Endothelial cell of umbilical vein (primary cell): Measurements from ENCODE around the gene NOL12. TPM values are rescaled to one million over a fixed set of nuclear protein-coding genes. Genes with fewer than 3 reads are reported as not detected.

Experiments
- BruUV-seq: library from RNA; stranded (reverse); fragments of 400-500 nt; replicated peaks from 2 replicates; lab custom pipeline; 2021; lab: Mats Ljungman, UMichigan
- CTCF ChIA-PET: fragments of 300-600, 350-600 bp; sonication (Branson Sonifier 250); formaldehyde crosslinking; loops from one replicate; lab custom pipeline; 2021; ENCODE audit warnings: antibody characterized with exemption, inconsistent platforms; lab: Charles Lee
- POLR2A ChIA-PET: fragments of 300-600, 350-600 bp; sonication (Branson Sonifier 250); formaldehyde crosslinking; loops from one replicate; lab custom pipeline; 2021; ENCODE audit warnings: antibody characterized with exemption, inconsistent platforms; lab: Charles Lee
- DNase-seq: peaks from one replicate; pipeline ENCODE4 v3.0.0-alpha.2; 2011; ENCODE audit warnings: low read depth, low spot score
- FAIRE-seq: peaks from 2 replicates; lab custom pipeline; 2011; peaks lifted over from hg19 to GRCh38; lab: Jason Lieb, UNC
- H2AFZ ChIP-seq: 2 replicates; pipeline ENCODE4 v1.6.0; 2012; ENCODE audit warnings: low read depth, low read length, control low read depth, inconsistent platforms
- H3K27ac ChIP-seq: 2 replicates; pipeline ENCODE4 v1.5.1; 2011; ENCODE audit warnings: low read depth, mild to moderate bottlenecking, control low read depth, low read length, moderate library complexity; ENCODE audit not compliant: insufficient read depth
- H3K27me3 ChIP-seq, 2 experiments: 2 replicates each; pipeline versions ENCODE4 v1.6.0 to v1.6.1; 2011; ENCODE audit warnings: low read length in 2 of 2, mixed read lengths in 1 of 2; ENCODE audit not compliant: control insufficient read depth in 2 of 2, insufficient read depth in 2 of 2
- H3K36me3 ChIP-seq, 2 experiments: 2 replicates in 1 of 2; 3 replicates in 1 of 2; pipeline ENCODE4 v1.5.1; 2011; ENCODE audit warnings: low read length in 2 of 2, mild to moderate bottlenecking in 1 of 2, moderate library complexity in 1 of 2; ENCODE audit not compliant: control insufficient read depth in 2 of 2, insufficient read depth in 2 of 2; ENCODE audit errors: extremely low read depth in 1 of 2
- H3K4me1 ChIP-seq: 3 replicates; pipeline ENCODE4 v1.5.1; 2011; ENCODE audit warnings: mild to moderate bottlenecking, low read length; ENCODE audit not compliant: control insufficient read depth, insufficient read depth; ENCODE audit errors: extremely low read depth
- H3K4me2 ChIP-seq: 2 replicates; pipeline ENCODE4 v1.6.1; 2011; ENCODE audit warnings: low read length, control low read depth, mixed read lengths; ENCODE audit not compliant: insufficient read depth
- H3K4me3 ChIP-seq, 3 experiments: fragments of 200-600 bp in 1 of 3; sonication (generic), shearing (Covaris generic) in 1 of 3; replicated peaks in 1 of 3; 2 replicates each; pipeline ENCODE4 v1.5.1; 2011 to 2016; ENCODE audit warnings: control low read depth in 3 of 3, low read length in 3 of 3, mild to moderate bottlenecking in 2 of 3, inconsistent platforms in 1 of 3, low read depth in 1 of 3, moderate library complexity in 1 of 3; ENCODE audit not compliant: insufficient read depth in 1 of 3
- H3K79me2 ChIP-seq: 2 replicates; pipeline ENCODE4 v1.6.0; 2012; ENCODE audit warnings: low read length, inconsistent platforms; ENCODE audit not compliant: control insufficient read depth, insufficient read depth
- H3K9ac ChIP-seq: replicated peaks from 2 replicates; pipeline ENCODE3; 2011; ENCODE audit warnings: low read length, control low read depth; ENCODE audit not compliant: insufficient read depth; ENCODE audit errors: extremely low read depth
- H3K9me1 ChIP-seq: replicated peaks from 3 replicates; pipeline ENCODE4 v1.6.0; 2011; ENCODE audit warnings: mild to moderate bottlenecking, low read length; ENCODE audit not compliant: control insufficient read depth, insufficient read depth; ENCODE audit errors: extremely low read depth
- H3K9me3 ChIP-seq: replicated peaks from 2 replicates; pipeline ENCODE4 v1.5.1; 2012; ENCODE audit warnings: low read length, inconsistent platforms; ENCODE audit not compliant: control insufficient read depth, insufficient read depth
- H4K20me1 ChIP-seq: replicated peaks from 2 replicates; pipeline ENCODE3; 2011; ENCODE audit warnings: mild to moderate bottlenecking, low read length; ENCODE audit not compliant: control insufficient read depth, insufficient read depth; ENCODE audit errors: extremely low read depth
- EZH2 ChIP-seq: IDR thresholded peaks from 2 replicates; pipeline ENCODE4 v1.6.1; 2012; ENCODE audit warnings: borderline replicate concordance, low read depth, mild to moderate bottlenecking, moderate library complexity, low read length, inconsistent platforms; ENCODE audit not compliant: severe bottlenecking
- FOS ChIP-seq: IDR thresholded peaks from 2 replicates; pipeline ENCODE4 v1.6.1; 2011; ENCODE audit warnings: mild to moderate bottlenecking, low read length, moderate library complexity, borderline replicate concordance; ENCODE audit not compliant: insufficient read depth
- GATA2 ChIP-seq: IDR thresholded peaks from 2 replicates; pipeline ENCODE4 v1.7.0; 2011; ENCODE audit warnings: low read depth, mild to moderate bottlenecking, moderate library complexity, mixed read lengths, low read length; ENCODE audit not compliant: insufficient read length, insufficient read depth
- POLR2AphosphoS5 ChIP-seq: IDR thresholded peaks from 2 replicates; pipeline ENCODE4 v1.6.1; 2012; ENCODE audit warnings: low read depth, mild to moderate bottlenecking, control low read depth, low read length, moderate library complexity; ENCODE audit not compliant: insufficient read depth
- dilution Hi-C: fragments of 300-500 bp; cut with MboI; formaldehyde crosslinking; loops from one replicate; pipeline ENCODE4 v1.15.0; 2019; ENCODE audit warnings: low sequenced_read_pairs; ENCODE audit not compliant: extremely low pct_ligation_motif_present
- intact Hi-C: fragments of 100-400 bp; cut with micrococcal nuclease; formaldehyde crosslinking; loops from one replicate; pipeline ENCODE4 v1.10.0; 2022
- polyA plus RNA-seq, 4 experiments: library from polyadenylated mRNA; depleted of rRNA in 3 of 4; stranded (reverse) in 3 of 4; unstranded in 1 of 4; fragments of >200 nt; gene quantifications; 2 replicates each; pipeline versions ENCODE4 v1.2.1 to v1.2.3, GENCODE V29; 2011 to 2012; ENCODE audit warnings: missing spikeins in 1 of 4
- total RNA-seq: library from RNA; stranded (reverse); gene quantifications from 2 replicates; pipeline ENCODE4 v1.2.3, GENCODE V29; 2021
- TF ChIP-seq, protein P1 (sequence below), 2 donors: IDR thresholded peaks; 1 replicate in 1 of 2; 2 replicates in 1 of 2; pipeline ENCODE4 v1.5.1; 2011; ENCODE audit warnings: low read length in 2 of 2, mild to moderate bottlenecking in 2 of 2, moderate library complexity in 2 of 2, control low read depth in 1 of 2, inconsistent platforms in 1 of 2, low read depth in 1 of 2; ENCODE audit not compliant: insufficient read depth in 1 of 2; ENCODE audit errors: extremely low read depth in 1 of 2

NOL12 gene
- total and polyA plus RNA-seq, 2 donors (not counting 3 experiments of a cell fraction or from before 2014, with no cell fraction given): 23.2 to 29.1 TPM

DNA sequence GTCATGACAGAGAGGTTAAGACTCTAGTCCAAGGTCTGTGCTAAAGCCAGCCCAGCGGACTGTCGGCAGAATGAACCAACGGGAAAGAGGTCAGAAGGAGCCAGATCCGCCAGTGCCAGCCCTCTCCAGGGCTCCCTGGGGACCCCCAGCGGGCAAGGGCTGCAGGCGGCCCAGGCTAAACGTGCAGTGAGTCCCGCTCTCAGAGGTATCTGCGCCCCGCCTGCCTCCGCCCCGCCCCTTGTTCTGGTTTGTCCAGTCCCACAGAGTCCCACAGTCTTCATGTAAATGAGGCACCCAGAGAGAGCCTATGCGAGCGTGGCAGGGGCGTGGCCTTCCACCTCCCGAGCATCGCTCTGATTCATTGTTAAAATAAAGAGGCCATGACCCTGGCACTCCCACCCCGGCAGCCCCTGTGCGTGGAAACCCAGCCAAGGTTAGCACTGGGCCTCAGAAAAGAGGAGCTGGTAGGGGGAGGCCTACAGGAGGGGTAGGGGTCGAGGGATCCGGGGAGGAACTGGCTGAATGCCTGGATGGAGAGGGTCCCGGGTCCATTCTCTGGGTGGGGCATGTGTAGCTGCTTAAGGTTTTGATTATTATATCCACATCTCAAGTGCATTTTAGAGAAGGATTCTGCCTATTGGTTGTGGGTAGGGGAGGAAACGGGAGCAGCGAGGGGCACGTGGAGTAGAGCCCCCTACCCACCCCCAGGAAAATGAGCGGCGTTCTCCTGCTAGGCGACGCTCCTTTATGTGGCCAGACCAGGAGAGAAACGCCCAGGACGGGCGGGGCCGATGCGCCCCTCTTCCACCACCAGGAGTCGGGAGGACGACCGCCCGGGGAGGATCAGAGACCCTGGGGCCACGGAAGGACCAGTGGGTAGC lies 10.8 kb downstream of the NOL12 start, which contains the start of gene TRIOBP:
Gene TRIOBP (plus strand): TSS at position 392 of the 881 bp plus-strand sequence. CDS start 4,318 bp downstream, outside the sequence.
- H3K9me1 ChIP-seq: no peaks in the 10 kb centered on the region
- DNase-seq (peak; percentile 96), FAIRE-seq (peak; percentile 99)
- ChIA-PET CTCF (interaction anchor here (0.8 to 3.3 kb wide), 9 partner anchors 11 to 95 kb away, joined by 3 to 19 read pairs (median 3); partner anchors contain the start of gene NOL12), POLR2A (interaction anchor here (0.7 kb wide), 1 partner anchor 54 kb away, joined by 9 read pairs; no protein-coding TSS in a partner anchor)
- intact Hi-C loops (loop anchor here (1.0 kb wide), 3 partner anchors 11 to 50 kb away; partner anchors contain the start of genes NOL12 and PDXP), dilution Hi-C loops (no loop called here)
- TF ChIP-seq POLR2AphosphoS5 (peak; percentile 25), GATA2 (no peak), FOS (peak; percentile 38), EZH2 (no peak)
- TF ChIP-seq, protein P1, sequence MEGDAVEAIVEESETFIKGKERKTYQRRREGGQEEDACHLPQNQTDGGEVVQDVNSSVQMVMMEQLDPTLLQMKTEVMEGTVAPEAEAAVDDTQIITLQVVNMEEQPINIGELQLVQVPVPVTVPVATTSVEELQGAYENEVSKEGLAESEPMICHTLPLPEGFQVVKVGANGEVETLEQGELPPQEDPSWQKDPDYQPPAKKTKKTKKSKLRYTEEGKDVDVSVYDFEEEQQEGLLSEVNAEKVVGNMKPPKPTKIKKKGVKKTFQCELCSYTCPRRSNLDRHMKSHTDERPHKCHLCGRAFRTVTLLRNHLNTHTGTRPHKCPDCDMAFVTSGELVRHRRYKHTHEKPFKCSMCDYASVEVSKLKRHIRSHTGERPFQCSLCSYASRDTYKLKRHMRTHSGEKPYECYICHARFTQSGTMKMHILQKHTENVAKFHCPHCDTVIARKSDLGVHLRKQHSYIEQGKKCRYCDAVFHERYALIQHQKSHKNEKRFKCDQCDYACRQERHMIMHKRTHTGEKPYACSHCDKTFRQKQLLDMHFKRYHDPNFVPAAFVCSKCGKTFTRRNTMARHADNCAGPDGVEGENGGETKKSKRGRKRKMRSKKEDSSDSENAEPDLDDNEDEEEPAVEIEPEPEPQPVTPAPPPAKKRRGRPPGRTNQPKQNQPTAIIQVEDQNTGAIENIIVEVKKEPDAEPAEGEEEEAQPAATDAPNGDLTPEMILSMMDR (IDR thresholded peaks at IDR 0.05; ENCODE audit: extremely low read depth in 1 of 2, insufficient read depth in 1 of 2, low read depth in 1 of 2, low read length in 2 of 2): peak; percentile 56 to 78
- peaks cover 0 to 14% of the 10 kb centered on the region in 2 experiments for H3K36me3 ChIP-seq
- H3K27me3 ChIP-seq: no peaks in the 10 kb centered on the region
- no peak within 1 kb of the TSS for H3K4me3 ChIP-seq
- peak within 1 kb of the TSS; percentile 55 for H2AFZ ChIP-seq
- no TSS peak for BruUV-seq
- peak within 1 kb of the TSS; percentile 67 for H3K4me2 ChIP-seq
- H3K79me2 ChIP-seq: no peaks in the 10 kb centered on the region
- no peak within 1 kb of the TSS for H3K9ac ChIP-seq
- no peaks in the 10 kb centered on the region for H4K20me1 ChIP-seq
- no peak within 1 kb of the TSS for H3K27ac ChIP-seq
- H3K4me1 ChIP-seq: peaks cover 11% of the 10 kb centered on the region
- no peaks in the 10 kb centered on the region for H3K9me3 ChIP-seq
